HG02943 (cell line): ENCODE results near the gene HECTD1.

Experiments used
- ATAC-seq: cut with Tn5 transposase; IDR thresholded peaks from one replicate; pipeline ENCODE4 v1.9.1; 2021; ENCODE audit warnings: mild to moderate bottlenecking, low read depth, moderate library complexity; ENCODE audit not compliant: unreplicated experiment

The HECTD1 gene

DNA sequence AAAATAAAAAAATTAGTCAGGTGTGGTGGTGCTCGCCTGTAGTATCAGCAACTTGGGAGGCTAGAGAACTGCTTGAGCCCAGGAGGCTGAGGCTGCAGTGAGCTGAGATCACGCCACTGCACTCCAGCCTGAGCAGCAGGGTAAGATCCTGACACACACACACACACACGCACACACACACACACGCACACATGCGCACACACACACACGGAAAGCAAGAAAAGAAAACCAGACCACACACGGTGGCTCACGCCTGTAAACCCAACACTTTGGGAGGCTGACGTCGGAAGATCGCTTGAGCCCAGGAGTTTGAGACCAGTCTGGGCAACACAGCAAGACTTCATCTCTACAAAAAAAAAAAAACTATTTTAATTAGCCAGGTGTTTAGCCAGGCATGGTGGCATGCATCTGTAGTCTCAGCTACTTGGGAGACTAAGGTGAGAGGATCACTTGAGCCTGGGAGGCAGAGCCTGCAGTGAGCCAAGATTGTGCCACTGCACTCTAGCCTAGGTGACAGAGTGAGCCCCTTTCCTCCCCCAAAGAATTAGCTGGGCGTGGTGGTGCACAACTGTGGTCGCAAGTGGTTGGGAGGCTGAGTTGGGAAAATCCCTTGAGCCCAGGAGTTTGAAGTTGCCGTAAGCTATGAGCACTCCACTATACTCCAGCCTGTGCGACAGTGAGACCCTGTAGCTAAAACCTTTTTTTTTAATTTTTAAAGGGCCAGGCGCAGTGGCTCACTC lies 44.5 kb downstream of the HECTD1 start:
- ATAC-seq: no peak

GRCh38 chr14:31161274-31161673 lies 46.3 kb downstream of the HECTD1 start:
- ATAC-seq: no peak

DNA sequence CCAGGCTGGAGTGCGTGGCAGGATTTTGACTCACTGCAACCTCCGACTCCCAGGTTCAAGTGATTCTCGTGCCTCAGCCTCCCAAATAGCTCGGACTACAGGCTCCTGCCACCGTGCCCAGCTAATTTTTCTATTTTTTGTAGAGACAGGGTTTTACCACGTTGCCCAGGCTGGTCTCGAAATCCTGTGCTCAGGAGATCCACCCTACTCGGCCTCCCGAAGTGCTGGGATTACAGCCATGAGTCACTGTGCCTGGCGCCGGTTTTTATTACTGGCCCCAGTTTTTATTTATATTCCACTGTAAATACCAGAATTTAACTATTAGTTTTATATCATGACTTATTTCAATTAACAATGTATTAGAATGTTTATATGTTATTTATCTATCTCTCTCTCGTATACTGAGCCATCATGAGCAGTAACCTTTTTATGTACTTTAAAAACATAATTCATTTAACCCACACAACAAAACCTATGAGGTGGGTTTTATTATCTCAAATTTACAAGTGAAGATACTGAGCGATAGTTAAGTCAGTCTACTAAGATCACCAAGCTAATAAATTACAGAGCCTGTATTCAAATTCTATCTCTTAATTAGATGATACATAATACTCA lies 47.8 kb downstream of the HECTD1 start:
- ATAC-seq: no peak

DNA sequence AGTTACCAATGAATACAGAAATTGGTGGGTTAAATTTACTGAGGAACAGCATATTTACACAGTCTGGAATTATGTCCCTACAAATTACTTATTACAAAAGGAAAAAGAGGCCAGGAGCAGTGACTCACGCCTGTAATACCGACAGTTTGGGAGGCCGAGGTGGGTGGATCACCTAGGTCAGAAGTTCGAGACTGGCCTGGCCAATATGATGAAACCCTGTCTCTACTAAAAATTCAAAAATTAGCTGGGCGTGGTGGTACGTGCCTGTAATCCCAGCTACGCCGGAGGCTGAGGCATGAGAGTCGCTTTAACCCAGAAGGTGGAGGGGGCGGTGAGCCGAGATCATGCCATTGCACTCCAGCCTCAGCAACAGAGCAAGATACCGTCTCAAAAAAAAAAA lies 52.6 kb downstream of the HECTD1 start:
- no peak for ATAC-seq

DNA sequence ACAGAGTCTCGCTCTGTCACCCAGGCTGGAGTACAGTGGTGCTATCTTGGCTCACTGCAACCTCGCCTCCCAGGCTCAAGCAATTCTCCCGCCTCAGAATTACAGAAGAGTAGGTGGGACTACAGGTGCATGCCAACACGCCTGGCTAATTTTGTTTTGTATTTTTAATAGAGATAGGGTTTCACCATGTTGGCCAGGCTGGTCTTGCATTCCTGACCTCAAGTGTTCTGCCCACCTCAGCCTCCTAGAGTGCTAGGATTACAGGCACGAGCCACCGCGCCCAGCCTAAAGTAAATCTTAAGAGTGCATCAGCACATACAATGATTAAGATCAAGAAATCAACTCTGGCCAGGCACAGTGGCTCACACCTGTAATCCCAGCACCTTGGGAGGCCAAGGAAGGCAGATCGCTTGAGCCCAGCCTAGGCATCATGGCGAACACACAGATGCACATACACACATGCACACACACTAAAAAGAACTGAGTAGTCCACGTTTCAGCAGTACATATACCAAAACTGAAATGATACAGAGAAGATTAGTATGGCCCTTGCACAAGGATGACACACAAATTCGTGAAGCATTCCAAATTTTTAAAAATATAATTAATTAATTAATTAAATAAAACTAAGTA lies 65.0 kb downstream of the HECTD1 start:
- ATAC-seq: no peak

- no peak for ATAC-seq
Observed at GRCh38 chr14:31139301-31139847, 68.2 kb downstream of the HECTD1 start.

DNA sequence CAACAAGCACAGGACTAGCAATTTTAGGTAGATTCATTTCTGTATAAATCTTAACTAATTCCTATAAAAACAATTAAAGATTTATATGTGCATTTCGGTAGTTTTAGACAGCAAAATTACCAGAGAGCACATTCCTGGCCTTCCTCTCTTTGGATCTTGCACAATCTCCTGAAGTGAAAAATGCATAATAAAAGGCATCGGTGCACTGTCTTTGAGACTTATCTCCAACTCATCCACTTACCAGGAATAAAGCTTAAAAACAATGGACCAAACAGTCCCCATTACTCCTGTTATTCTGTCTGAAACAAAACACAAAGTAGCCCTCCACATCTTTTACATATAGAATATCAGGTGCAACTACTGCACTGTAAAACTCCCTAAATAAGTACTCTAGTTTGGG lies 69.3 kb downstream of the HECTD1 start:
- no peak for ATAC-seq

DNA sequence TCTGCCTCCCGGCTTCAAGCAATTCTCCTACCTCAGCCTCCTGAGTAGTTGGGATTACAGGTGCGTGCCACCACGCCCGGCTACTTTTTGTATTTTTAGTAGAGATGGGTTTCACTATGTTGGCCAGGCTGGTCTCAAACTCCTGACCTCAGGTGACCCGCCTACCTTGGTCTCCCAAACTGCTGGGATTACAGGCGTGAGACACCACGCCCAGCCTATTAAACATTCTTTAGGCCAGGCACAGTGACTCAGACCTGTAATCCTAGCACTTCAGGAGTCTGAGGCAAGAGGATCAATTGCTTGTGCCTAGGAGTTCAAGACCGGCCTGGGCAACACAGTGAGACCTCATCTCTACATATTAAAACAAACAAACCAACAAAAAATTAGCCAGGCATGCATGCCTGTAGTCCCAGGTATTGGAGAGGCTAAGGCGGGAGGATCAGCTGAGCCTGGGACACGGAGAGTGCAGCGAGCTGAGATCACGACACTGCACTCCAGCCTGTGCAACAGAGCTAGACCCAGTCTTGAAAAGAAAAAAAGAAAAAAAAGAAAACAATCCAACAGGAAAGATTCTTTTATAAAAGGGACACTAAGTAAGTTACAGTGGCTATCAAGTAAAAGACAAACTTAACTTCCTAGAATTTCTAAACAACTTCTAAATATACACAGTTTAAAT lies 70.2 kb downstream of the HECTD1 start:
- no peak for ATAC-seq

GRCh38 chr14:31133133-31133532 lies 74.5 kb downstream of the HECTD1 start:
- no peak for ATAC-seq

DNA sequence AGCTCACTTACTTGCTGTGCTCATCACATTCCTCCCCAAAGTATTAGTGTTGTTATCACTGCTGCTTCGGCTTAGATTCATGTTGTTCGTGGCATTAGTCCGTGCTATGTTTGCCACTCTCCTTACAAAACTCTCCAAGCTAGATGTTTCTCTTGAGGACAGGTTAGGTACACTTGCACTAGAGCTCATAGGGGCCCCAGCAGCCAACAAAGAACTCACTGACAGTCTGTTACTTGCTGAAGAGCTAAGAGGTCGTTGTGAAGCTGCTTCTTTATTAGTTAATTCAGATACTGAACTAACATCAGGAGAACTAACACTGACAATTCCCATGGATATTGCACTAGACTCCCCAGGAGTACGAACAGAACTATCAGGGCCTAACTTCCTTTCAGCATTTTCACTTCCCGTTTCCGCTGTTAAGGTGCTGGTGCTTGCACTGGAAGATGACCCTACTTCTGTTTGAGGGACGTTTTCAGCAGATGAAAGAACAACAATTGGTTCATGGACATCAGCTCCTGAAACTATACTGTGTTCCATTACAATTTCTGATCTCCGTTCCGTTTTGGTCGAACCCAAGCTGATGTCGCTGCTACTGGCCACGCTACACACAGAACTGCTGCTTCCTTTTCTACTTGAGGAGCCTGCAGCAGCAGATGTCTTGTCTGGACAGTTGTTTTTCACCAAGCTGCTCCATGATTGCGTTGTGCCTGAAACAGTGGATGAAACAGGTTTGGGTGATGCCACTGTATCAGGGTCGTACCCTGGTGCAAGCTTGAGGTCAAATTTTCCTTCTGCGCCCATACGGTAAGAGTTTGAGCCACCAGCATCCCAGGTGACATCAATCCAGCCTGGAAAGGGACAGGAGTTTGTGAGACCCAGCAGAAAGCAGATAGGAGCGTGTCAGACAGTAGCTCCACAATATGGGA lies 78.7 kb downstream of the HECTD1 start:
- no peak for ATAC-seq

DNA sequence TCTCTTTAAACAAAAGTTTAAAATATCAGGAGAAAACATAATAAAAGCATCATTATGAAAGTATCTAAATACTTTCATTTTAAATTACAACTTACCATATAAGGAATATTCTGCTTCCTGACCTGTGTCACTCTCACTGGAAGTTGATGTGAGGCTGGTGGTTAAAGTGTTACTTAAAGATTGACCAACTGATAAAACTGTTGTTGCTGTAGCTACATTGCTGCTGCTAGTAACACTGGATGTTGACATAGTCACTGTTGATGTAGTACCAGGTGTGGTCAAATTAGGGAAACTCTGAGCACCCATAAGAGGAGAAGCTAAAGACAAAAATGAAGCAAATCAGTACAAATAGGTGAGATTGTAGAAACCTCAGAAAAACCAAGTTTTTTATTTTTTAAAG lies 79.9 kb downstream of the HECTD1 start:
- no peak for ATAC-seq

- ATAC-seq: no peak
Observed at GRCh38 chr14:31126680-31127079, 80.9 kb downstream of the HECTD1 start.

DNA sequence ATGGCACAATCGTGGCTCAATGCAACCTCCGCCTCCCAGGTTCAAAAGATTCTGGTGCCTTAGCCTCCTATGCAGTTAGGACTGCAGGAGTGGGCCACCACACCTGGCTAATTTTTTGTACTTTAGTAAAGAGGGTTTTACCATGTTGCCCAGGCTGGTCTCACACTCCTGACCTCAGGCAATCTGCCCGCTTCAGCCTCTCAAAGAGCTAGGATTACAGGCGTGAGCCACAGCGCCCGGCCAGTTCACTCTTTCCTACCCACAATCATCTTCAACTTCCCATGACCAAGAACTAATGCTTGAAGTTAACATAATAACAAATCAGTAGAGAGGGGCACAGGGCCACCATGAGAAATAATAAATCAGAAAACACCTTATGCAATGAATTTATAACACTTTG lies 82.4 kb downstream of the HECTD1 start:
- no peak for ATAC-seq

- ATAC-seq: no peak
Observed at GRCh38 chr14:31124197-31124596, 83.4 kb downstream of the HECTD1 start.

GRCh38 chr14:31122921-31123320 lies 84.7 kb downstream of the HECTD1 start:
- ATAC-seq: no peak

GRCh38 chr14:31122098-31122611 lies 85.4 kb downstream of the HECTD1 start:
- ATAC-seq: no peak

- ATAC-seq: no peak
Observed at GRCh38 chr14:31118892-31119291, 88.7 kb downstream of the HECTD1 start.

DNA sequence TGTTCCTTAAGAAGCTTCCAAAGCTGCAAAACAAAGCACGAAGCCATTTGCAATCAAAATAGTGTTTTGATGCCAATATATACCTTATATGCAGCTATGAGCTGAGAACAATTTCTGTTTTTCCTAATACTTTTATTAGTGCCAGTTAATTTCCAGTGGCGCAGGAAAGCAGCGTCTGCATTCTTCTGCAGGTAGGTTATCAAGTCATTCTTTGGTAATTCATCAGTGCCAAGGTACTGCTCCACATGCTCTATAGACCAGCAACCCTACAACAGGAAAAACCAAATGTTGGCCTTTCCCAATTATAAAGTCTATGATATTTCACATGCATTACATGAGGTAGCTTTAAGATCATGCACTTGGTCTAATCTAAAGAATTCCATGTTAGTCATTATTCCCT lies 93.8 kb downstream of the HECTD1 start:
- ATAC-seq: no peak

- ATAC-seq: no peak
Observed at GRCh38 chr14:31110872-31111271, 96.7 kb downstream of the HECTD1 start.

- no peak for ATAC-seq
Observed at GRCh38 chr14:31109257-31109656, 98.3 kb downstream of the HECTD1 start.
